ENCODE results near the gene DDX4.

DDX4 gene

GRCh38 chr5:55829956-55830355 is 92.1 kb downstream of the DDX4 start:
- no peak for DNase-seq

- no peak for DNase-seq
These were observed 94.6 kb downstream of the DDX4 start for GRCh38 chr5:55832446-55832845.

- no peak for DNase-seq
These were observed 98.3 kb downstream of the DDX4 start for GRCh38 chr5:55836191-55836590.

GRCh38 chr5:55841976-55842375 is 104.1 kb downstream of the DDX4 start:
- no peak for DNase-seq

- no peak for DNase-seq
These were observed 110.0 kb downstream of the DDX4 start for GRCh38 chr5:55847837-55848236.

GRCh38 chr5:55848783-55849182 is 110.9 kb downstream of the DDX4 start:
- DNase-seq = no peak

- no peak for DNase-seq
These were observed 113.2 kb downstream of the DDX4 start, which contains the start of gene IL31RA for GRCh38 chr5:55850839-55851674. Gene IL31RA, plus strand, starts transcription at chr5:55851357. Its CDS starts 214 bp downstream, at chr5:55851571.

- no peak for DNase-seq
These were observed 113.8 kb downstream of the DDX4 start for GRCh38 chr5:55851675-55851979.

- no peak for DNase-seq
These were observed 114.6 kb downstream of the DDX4 start for GRCh38 chr5:55852503-55852902.

GRCh38 chr5:55853041-55853670 is 115.3 kb downstream of the DDX4 start:
- no peak for DNase-seq

- DNase-seq = no peak
These were observed 116.0 kb downstream of the DDX4 start for GRCh38 chr5:55853818-55854217.

GRCh38 chr5:55855509-55855908 is 117.6 kb downstream of the DDX4 start:
- no peak for DNase-seq

- DNase-seq = no peak
These were observed 118.8 kb downstream of the DDX4 start for GRCh38 chr5:55856516-55857246.

- no peak for DNase-seq
These were observed 119.4 kb downstream of the DDX4 start for GRCh38 chr5:55857247-55857640.

- DNase-seq = no peak
These were observed 120.2 kb downstream of the DDX4 start for GRCh38 chr5:55858104-55858503.

- DNase-seq = no peak
These were observed 122.4 kb downstream of the DDX4 start for GRCh38 chr5:55860288-55860687.

GRCh38 chr5:55860709-55861108 is 122.8 kb downstream of the DDX4 start:
- DNase-seq = no peak

GRCh38 chr5:55864606-55865541 is 127.0 kb downstream of the DDX4 start:
- no peak for DNase-seq

- DNase-seq = no peak
These were observed 128.0 kb downstream of the DDX4 start for GRCh38 chr5:55865831-55866230.

GRCh38 chr5:55866485-55866884 is 128.6 kb downstream of the DDX4 start:
- no peak for DNase-seq

Data from effector CD8-positive, alpha-beta T cell (primary cell).